GM11168 (cell line): ENCODE results near the gene ACTC1.
"Not testable (repeated sequence)": the region's sequence is repeated elsewhere in the genome, so short reads cannot be mapped to it uniquely, and the experiment has no call there.

Source experiments
- in situ Hi-C: fragments of 300-500 bp; cut with MboI; formaldehyde crosslinking; loops from one replicate; pipeline ENCODE4 v1.12.0; 2022; ENCODE audit warnings: low sequenced_read_pairs; ENCODE audit not compliant: unreplicated experiment

Gene ACTC1

GRCh38 chr15:34795267-34796081 is at the start of gene ACTC1:
ACTC1 (minus strand) TSS chr15:34795549; CDS start chr15:34794808, 741 bp downstream.
- in situ Hi-C loops = no loop called here

- in situ Hi-C loops = no loop called here
Measured at GRCh38 chr15:34841262-34841725, 45.9 kb upstream of the ACTC1 start.

GRCh38 chr15:34838282-34838681 is 42.9 kb upstream of the ACTC1 start:
- in situ Hi-C loops = no loop called here

GRCh38 chr15:34837246-34838016 is 42.1 kb upstream of the ACTC1 start:
- in situ Hi-C loops = no loop called here

GRCh38 chr15:34828145-34828911 is 33.0 kb upstream of the ACTC1 start:
- in situ Hi-C loops = no loop called here

- in situ Hi-C loops = no loop called here
Measured at GRCh38 chr15:34821831-34822230, 26.5 kb upstream of the ACTC1 start.

- in situ Hi-C loops = no loop called here
Measured at GRCh38 chr15:34820110-34820509, 24.8 kb upstream of the ACTC1 start.

GRCh38 chr15:34818526-34818925 is 23.2 kb upstream of the ACTC1 start:
- in situ Hi-C loops = no loop called here

- in situ Hi-C loops = no loop called here
Measured at GRCh38 chr15:34815836-34816235, 20.5 kb upstream of the ACTC1 start.

- in situ Hi-C loops = no loop called here
Measured at GRCh38 chr15:34813446-34814190, 18.3 kb upstream of the ACTC1 start.

GRCh38 chr15:34812868-34813365 is 17.6 kb upstream of the ACTC1 start:
- in situ Hi-C loops = not testable (repeated sequence)

- in situ Hi-C loops = no loop called here
Measured at GRCh38 chr15:34812369-34812768, 17.0 kb upstream of the ACTC1 start.

GRCh38 chr15:34810443-34811129 is 15.2 kb upstream of the ACTC1 start:
- in situ Hi-C loops = no loop called here

GRCh38 chr15:34809186-34809585 is 13.8 kb upstream of the ACTC1 start:
- in situ Hi-C loops = no loop called here

GRCh38 chr15:34808016-34808415 is 12.7 kb upstream of the ACTC1 start:
- in situ Hi-C loops = no loop called here

- in situ Hi-C loops = not testable (repeated sequence)
Measured at GRCh38 chr15:34807241-34807640, 11.9 kb upstream of the ACTC1 start.

- in situ Hi-C loops = no loop called here
Measured at GRCh38 chr15:34804776-34805175, 9.4 kb upstream of the ACTC1 start.

- in situ Hi-C loops = no loop called here
Measured at GRCh38 chr15:34804113-34804512, 8.8 kb upstream of the ACTC1 start.
